HG02623 (cell line): ENCODE data around the gene AZU1.
"Not testable (repeated sequence)": the region's sequence is repeated elsewhere in the genome, so short reads cannot be mapped to it uniquely, and the experiment has no call there.

Source experiments
- ATAC-seq: cut with Tn5 transposase; IDR thresholded peaks from one replicate; pipeline ENCODE4 v1.9.1; 2021; ENCODE audit warnings: moderate library complexity; ENCODE audit not compliant: unreplicated experiment

The AZU1 gene

DNA sequence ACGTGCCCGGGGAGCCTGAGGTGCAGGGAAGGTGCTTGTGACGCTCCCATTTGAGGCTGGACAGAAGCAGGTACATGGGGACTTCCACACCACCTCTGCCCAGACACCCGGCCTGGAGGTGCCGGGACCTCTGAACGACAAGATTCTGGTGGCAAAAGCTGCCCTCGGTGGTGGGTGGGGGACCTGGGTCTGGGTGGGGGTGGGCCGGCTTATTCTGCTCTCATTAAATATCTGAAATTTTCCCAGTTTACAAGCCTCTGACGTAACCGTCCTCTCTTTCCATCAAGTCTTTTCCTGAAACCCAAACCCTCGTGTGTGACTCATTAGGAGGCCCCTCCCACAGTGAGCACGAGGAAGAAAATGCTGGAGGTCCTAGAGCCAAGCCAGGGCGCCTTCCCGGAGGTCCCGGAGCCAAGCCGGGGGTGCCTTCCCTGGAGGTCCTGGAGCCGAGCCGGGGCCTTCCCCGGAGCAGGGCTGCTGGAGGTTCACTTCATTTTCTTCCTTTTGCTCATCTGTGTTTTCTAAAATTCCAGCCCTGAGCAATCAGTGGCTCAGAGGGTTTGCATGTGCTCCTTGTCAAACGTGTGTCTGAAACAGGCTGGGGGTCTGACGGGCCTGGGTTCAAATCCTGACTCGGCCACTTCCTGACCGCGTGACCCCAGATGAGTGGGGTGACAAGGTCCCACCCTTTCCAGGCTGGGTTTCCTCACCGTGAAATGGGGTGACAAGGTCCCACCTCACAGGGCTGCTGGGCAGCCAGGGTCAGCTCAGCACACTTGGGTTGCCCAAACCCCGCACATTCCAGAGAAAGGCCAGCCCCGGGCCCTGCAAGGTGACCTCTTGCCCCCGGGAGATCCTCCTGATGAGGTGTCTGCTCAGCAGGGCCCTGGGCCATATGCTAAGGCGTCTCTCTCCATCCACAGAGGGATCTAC, 41.9 kb downstream of the AZU1 start:
- no peak for ATAC-seq

DNA sequence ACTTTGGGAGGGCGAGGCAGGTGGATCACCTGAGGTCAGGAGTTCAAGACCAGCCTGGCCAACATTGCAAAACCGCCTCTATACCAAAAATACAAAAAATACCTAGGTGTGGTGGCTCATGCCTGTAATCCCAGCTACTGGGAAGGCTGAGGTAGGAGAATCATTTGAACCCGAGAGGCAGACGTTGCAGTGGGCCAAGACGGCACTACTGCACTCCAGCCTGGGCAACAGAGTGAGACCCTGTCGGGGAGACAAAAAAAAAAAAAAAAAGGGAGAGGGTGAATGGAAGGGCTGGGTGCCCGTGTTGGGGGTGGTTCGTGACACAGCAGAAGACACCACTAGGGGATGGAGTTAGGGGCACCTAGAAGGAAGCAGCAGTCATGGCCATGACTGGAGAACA, 42.7 kb downstream of the AZU1 start:
- no peak for ATAC-seq

DNA sequence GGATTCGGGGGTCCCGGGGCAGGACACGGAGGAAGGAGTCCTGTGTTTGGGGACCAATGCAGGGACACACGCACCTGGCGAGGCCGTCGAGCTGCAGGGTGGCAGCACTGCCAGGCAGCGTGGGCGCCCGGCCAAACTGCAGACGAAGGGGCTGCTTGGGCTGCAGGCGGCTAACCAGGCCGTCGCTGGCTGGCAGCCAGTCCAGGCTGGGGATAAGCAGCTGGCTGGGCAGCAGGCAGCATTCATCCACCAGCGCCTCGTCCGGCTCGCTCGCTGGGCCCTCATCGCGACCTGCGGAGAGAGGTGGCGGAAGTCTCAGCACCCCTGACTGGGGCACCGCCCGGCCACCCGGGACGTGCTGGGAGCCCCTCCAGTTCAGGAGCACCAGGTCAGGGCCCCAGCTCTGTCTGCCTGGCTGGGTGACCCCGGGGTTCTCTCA, 43.3 kb downstream of the AZU1 start:
- no peak for ATAC-seq

DNA sequence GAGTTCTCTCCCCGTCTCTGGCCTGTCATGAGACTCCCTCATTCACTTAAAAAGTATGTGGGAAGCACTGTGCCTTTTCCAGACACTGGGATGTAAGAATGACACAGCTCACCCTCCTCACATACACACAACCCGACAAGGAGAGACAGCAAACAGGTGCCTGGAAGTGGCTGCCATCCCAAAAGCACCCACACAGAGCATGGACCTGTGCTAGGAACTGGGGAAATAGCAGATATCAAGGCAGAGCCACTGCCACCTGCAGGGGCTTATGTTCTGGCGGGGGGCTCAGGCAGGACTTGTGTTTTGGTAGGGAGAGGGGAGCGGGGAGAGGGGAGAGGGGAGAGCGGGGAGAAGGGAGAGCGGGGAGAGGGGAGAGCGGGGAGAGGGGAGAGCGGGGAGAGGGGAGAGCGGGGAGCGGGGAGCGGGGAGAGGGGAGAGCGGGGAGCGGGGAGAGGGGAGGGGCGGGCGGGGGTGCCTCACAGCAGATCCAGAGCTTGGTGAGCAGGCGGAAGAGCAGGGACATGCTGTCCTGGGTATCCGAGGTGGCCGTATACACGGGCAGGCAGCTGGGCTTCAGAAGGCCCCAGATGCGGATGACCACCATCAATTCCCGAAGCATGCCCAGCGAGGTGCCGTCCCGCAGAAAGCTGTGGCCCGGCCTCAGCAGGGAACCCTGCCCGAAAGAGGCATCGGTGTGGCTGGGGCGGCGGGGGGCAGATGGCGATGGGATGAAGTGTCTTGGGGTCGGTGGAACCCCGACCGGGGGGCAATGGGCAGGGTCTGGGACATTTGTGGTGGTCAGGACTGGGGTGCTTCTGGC, 44.0 kb downstream of the AZU1 start:
- no peak for ATAC-seq

DNA sequence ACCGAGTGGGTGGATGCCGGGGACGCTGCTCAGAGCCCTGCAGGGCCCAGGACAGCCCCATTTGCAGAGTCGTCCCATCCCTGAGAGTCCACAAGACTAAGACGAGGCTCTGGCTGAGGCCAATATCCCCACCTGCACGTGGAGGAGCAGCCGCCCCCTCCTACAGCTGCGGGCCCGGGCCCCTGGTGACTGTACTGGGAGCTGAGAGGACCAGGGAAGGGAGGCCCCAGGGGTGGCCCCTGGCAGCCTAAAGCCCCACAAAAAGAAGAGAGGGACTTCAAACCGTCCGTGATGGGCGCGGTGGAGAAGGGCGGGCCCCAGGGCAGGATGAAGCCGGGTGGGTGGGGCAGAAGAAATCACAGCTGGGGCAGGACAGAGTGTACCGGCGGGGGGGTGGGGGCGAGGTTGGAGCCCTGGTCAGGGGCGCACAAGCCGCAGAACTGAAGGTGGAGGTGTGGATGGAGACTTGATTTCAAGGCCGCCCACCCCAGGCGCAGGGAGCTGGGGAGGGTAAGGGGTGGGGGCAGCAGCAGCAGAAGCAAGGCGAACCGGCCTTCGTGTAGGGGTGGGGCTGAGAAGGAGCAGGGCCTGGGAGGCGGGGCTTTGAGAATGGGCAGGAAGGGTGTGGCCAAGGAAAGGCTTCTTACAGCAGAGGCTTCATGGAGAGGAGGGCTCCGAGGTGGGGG, 44.8 kb downstream of the AZU1 start:
- ATAC-seq = no peak

DNA sequence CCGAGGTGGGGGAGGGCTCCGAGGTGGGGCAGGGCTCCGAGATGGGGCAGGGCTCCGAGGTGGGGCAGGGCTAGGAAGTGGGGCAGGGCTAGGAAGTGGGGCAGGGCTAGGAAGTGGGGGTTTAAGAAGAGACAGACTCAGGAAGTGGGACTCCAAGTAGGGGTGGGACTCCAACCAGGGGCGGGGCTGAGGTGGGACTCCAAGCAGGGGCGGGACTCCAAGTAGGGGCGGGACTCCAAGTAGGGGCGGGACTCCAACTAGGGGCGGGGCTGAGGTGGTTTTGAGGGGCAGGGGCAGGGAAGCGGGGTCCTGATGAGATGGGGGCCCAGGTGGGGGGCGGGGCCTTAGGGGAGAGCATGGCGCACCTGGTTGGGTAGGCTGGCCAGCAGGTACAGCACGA, 45.4 kb downstream of the AZU1 start:
- no peak for ATAC-seq

DNA sequence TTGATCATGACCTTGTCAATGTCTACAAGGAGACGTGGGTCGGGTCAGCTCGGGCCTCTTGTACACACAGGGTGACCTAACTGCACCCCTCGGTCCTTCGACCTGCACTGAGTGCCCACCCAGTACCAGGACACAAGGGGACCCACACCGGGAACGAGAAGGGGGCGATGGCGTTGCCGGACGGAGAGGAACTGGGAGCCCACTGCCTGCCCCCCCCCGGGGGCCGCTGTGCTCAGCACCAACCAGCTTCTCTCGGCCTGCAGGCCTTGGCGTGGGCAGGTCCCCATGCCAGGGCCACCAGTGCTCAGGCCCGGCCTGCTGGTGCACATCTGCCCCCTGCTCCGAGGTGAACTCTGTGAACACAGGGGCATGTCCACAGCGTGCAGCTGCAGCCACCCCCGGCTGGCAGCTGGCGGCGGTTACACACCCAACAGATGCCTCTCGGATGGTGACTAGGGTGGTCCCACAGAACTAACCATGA, 46.0 kb downstream of the AZU1 start:
- no peak for ATAC-seq

DNA sequence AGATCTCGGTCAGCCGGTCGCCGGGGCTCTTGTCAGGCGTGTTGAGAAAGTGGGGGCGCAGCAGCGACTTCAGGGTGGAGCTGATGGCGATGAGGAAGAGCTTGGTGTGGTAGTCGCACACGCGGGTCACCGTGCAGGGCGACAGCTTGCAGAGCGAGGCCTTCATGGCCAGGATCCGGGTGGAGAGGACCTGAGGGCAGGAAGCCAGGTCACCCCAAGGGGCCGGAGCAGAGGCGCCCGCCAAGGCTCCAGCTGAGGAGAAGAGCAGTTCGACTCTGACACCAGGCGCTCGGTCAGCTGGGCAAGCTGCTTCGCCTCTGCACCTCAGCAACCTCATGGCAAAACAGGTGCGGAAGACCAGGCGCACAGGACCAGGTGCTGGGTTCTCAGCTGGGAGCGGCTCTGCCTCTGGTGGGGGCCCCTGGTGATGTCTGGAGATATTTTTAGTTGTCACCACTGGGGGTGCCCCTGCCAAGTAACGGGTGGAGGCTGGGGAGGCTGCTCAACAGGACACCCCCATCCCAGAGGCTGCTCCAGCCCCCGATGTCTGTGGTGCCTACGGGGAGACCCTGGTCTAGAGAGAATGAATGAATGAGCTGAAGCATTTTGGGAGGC, 47.7 kb downstream of the AZU1 start:
- no peak for ATAC-seq

DNA sequence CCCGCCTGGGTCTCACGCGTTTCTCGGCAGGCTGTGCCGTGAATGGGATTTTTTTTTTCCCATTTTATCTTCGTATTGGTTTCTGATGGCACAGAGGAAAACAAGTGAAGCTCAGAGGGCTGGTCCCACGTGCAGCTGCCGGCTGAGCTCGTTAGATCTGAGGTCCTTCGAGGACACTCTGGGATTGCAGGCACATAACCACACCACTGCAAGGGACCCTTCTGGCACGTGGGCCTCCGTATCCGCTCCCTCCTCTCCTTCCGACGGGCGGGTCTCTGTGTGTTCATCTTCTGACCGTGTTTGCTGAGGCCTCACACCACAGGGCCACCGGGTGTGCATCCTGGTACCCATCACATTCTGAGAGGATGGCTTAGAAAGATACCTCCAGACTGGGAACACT, 48.5 kb downstream of the AZU1 start:
- no peak for ATAC-seq

DNA sequence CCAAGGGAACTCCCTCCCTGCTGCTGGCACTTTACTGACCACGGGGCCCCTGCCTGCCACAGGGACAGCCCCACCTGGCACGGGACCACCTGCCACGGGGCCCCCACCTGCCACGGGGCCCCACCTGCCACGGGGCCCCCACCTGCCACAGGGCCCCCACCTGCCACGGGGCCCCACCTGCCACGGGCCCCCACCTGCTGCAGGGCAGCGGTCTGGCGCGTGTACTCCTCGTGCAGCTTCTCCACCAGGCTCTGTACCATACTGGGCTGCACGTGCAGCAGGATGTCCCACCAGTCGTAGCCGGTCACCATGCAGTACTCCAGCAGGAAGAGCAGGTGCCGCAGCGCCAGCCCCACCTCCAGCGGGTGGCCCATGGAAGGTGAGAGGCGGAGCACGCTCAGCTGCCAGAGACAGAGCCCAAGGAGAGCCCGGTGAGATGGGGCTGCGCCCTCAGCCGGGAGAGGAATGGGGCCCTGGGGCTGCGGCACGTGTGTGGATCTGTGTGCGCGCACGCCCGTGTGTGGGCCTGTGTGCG, 49.2 kb downstream of the AZU1 start:
- no peak for ATAC-seq

DNA sequence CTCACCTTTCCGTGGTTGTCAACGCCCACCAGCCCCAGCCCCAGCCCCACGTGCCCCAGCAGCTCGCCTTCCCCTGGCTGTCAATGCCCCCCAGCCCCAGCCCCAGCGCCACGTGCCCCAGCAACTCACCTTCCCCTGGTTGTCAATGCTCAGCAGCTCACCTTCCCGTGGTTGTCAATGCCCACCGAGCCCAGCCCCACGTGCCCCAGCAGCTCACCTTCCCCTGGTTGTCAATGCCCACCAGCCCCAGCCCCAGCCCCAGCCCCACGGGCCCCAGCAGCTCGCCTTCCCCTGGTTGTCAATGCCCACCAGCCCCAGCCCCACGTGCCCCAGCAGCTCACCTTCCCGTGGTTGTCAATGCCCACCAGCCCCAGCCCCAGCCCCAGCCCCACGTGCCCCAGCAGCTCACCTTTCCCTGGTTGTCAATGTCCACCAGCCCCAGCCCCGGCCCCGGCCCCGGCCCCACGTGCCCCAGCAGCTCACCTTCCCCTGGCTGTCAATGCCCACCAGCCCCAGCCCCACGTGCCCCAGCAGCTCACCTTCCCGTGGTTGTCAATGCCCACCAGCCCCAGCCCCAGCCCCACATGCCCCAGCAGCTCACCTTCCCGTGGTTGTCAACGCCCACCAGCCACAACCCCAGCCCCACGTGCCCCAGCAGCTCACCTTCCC, 50.5 kb downstream of the AZU1 start:
- not testable (repeated sequence) for ATAC-seq

DNA sequence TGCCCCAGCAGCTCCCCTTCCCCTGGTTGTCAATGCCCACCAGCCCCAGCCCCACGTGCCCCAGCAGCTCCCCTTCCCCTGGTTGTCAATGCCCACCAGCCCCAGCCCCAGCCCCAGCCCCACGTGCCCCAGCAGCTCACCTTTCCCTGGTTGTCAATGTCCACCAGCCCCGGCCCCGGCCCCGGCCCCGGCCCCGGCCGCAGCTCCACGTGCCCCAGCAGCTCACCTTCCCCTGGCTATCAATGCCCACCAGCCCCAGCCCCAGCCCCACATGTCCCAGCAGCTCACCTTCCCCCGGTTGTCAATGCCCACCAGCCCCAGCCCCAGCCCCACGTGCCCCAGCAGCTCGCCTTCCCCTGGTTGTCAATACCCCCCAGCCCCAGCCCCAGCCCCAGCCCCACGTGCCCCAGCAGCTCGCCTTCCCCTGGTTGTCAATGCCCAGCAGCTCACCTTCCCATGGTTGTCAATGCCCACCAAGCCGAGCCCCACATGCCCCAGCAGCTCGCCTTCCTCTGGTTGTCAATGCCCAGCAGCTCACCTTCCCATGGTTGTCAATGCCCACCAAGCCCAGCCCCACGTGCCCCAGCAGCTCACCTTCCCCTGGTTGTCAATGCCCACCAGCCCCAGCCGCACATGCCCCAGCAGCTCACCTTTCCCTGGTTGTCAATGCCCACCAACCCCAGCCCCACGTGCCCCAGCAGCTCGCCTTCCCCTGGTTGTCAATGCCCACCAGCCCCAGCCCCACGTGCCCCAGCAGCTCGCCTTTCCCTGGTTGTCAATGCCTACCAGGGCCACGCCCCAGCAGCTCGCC, 51.3 kb downstream of the AZU1 start:
- ATAC-seq = not testable (repeated sequence)

DNA sequence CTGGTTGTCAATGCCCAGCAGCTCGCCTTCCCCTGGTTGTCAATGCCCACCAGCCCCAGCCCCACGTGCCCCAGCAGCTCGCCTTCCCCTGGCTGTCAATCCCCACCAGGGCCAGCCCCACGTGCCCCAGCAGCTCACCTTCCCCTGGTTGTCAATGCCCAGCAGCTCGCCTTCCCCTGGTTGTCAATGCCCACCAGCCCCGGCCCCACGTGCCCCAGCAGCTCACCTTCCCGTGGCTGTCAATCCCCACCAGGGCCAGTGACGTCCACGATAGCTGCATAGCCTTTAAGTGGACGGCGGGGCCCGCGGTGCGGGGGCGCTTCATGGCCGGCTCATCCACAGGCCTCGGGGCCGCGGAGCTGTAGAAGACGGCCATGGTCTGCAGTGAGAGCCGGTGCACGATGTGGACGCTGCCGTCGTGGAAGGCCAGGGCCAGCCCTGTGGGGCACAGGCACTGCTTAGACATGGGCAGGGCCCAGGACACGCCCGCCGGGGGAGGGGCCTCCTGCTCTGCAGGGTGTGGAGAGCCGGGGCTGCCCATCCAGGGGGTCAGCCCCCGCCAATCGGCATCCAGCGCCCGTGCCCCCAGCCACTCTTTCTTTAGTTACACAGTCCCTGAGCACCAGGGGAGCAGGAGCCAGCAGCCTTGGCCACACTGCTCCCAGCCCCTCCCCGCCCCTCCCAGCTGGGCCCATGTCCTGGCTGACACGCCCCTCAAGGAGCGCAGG, 52.2 kb downstream of the AZU1 start:
- no peak for ATAC-seq
